ENCODE measurements around the gene IREB2.

The IREB2 gene

DNA sequence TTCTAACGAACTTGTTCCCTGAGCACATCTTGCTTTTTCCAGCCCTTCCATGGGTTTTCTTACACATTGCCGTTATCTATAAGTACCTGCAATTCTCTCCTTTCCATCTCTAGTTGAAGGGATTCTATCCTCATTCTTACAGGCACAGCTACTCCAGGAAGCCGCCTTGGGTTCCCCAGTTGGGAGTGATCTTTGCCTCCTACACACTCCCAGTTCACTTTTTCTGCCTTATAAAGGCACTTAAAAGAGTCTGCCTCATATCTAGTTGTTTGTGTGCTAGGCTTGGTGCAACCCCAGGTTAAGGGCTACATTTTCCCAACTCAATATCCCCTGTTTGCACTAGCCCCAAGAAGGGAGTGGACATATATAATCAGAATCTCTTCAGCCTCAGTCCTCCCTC is 44.0 kb upstream of the IREB2 start:
- Histone ChIP-seq H4K20me1 (ENCODE audit: insufficient read depth) (no peaks in the 10 kb centered on the region), H3K27me3 (ENCODE audit: insufficient read depth, low read depth) (no peaks in the 10 kb centered on the region), H3K4me3 (IDR thresholded peaks at IDR 0.05; ENCODE audit: insufficient read depth, low read depth, low read length) (no peak overlapping the region), H2AFZ (ENCODE audit: low read depth) (no peak overlapping the region), H3K36me3 (ENCODE audit: insufficient read depth) (no peaks in the 10 kb centered on the region), H3K9ac (no peak overlapping the region), H3K79me2 (ENCODE audit: insufficient read depth, low read depth) (no peaks in the 10 kb centered on the region), H3K4me1 (ENCODE audit: low read depth, poor library complexity, severe bottlenecking) (no peaks in the 10 kb centered on the region), H3K4me2 (no peak overlapping the region), H3K27ac (no peak overlapping the region)
- TF ChIP-seq, protein P1, sequence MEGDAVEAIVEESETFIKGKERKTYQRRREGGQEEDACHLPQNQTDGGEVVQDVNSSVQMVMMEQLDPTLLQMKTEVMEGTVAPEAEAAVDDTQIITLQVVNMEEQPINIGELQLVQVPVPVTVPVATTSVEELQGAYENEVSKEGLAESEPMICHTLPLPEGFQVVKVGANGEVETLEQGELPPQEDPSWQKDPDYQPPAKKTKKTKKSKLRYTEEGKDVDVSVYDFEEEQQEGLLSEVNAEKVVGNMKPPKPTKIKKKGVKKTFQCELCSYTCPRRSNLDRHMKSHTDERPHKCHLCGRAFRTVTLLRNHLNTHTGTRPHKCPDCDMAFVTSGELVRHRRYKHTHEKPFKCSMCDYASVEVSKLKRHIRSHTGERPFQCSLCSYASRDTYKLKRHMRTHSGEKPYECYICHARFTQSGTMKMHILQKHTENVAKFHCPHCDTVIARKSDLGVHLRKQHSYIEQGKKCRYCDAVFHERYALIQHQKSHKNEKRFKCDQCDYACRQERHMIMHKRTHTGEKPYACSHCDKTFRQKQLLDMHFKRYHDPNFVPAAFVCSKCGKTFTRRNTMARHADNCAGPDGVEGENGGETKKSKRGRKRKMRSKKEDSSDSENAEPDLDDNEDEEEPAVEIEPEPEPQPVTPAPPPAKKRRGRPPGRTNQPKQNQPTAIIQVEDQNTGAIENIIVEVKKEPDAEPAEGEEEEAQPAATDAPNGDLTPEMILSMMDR (conservative IDR thresholded peaks at IDR 0.05; ENCODE audit: low read depth, low read length), result no peak

DNA sequence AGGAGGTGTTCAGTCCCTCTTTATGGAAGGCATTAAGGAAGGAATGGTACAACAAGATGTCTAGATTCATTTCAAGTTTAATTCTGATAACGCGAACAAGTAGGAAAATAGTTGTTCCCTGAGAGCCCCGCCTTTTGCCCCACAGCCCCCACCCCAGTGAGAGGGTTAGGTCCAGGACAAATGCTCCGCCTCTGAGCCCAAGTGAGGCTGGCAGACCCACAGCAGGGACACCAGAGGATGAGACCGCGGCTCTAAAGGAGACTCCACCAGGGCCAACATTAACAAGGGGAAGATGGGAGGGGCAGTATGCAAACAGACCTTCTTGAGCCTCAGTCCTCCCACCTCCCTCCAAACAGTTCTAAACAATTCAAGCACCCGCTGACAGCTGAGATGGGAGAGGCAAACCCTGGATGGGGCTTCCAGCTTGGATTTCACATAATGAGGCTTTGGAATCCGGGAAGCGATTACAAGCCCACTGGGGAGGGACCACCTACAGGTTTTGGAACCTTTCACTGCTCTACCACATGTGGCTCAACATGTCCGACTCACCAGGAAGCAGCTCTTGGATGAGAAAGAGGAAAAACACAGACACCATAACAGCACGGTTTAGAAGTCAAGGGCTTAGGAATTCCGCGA is 42.9 kb upstream of the IREB2 start:
- Histone ChIP-seq H3K36me3 (ENCODE audit: insufficient read depth) (no peaks in the 10 kb centered on the region), H2AFZ (ENCODE audit: low read depth) (no peak overlapping the region), H3K9ac (no peak overlapping the region), H3K4me2 (no peak overlapping the region), H3K4me3 (IDR thresholded peaks at IDR 0.05; ENCODE audit: insufficient read depth, low read depth, low read length) (no peak overlapping the region), H3K4me1 (ENCODE audit: low read depth, poor library complexity, severe bottlenecking) (no peaks in the 10 kb centered on the region), H3K27me3 (ENCODE audit: insufficient read depth, low read depth) (no peaks in the 10 kb centered on the region), H3K79me2 (ENCODE audit: insufficient read depth, low read depth) (no peaks in the 10 kb centered on the region), H4K20me1 (ENCODE audit: insufficient read depth) (no peaks in the 10 kb centered on the region), H3K27ac (no peak overlapping the region)
- TF ChIP-seq, protein P1 (conservative IDR thresholded peaks at IDR 0.05; ENCODE audit: low read depth, low read length), result no peak

DNA sequence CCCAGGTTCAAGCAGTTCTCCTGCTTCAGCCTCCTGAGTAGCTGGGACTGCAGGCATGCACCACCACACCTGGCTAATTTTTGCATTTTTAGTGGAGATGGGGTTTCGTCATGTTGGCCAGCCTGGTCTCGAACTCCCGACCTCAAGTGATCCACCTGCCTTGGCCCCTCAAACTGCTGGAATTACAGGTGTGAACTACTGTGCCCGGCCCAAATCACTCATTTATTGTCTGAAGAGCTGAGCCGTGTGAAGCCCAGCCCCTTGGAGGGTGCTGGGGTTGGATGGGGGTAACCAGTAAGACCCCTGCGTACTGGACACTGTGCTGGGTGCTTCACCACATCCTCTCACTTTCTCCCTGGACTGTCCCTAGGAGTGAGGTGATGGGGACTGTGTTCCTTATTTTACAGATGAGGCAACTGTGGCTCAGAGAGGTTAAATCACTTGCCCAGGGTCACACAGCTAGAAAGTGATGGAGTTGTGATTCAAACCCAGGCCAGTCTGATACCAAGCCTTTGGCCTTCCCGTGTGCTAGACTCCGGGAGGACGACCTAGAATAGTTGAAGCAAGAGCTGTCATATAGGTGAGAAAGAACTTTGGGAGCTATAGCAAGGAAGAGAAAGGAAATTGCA is 41.7 kb upstream of the IREB2 start:
- H3K4me2 ChIP-seq, result no peak overlapping the region
- no peak overlapping the region for H3K27ac ChIP-seq
- no peaks in the 10 kb centered on the region for H3K27me3 ChIP-seq (ENCODE audit: insufficient read depth, low read depth)
- no peak overlapping the region for H3K4me3 ChIP-seq (IDR thresholded peaks at IDR 0.05; ENCODE audit: insufficient read depth, low read depth, low read length)
- no peak overlapping the region for H3K9ac ChIP-seq
- no peaks in the 10 kb centered on the region for H3K4me1 ChIP-seq (ENCODE audit: low read depth, poor library complexity, severe bottlenecking)
- no peaks in the 10 kb centered on the region for H3K36me3 ChIP-seq (ENCODE audit: insufficient read depth)
- TF ChIP-seq, protein P1 (conservative IDR thresholded peaks at IDR 0.05; ENCODE audit: low read depth, low read length), result no peak
- no peaks in the 10 kb centered on the region for H4K20me1 ChIP-seq (ENCODE audit: insufficient read depth)
- H2AFZ ChIP-seq (ENCODE audit: low read depth), result no peak overlapping the region
- H3K79me2 ChIP-seq (ENCODE audit: insufficient read depth, low read depth), result no peaks in the 10 kb centered on the region

DNA sequence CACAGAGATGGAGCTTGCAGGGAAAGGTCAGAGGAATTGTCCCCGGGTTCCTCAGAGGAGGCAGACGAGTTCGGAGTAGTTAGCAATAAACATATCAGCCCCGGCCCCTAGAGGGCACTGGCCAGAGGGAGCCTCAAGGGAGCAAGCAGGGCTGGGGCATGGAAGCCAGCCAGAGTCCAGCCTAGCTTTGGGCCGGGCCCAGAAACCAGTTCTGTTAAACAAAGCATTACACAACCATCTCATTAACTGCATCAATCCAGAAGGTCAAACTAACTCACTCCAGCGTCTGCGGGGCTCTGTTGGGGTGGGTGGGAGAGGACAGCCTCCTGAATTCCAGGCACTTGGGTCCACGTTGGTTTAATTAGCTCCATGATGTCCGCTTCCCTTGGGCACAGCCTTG is 41.0 kb upstream of the IREB2 start:
- Histone ChIP-seq H3K4me3 (IDR thresholded peaks at IDR 0.05; ENCODE audit: insufficient read depth, low read depth, low read length) (no peak overlapping the region), H3K4me1 (ENCODE audit: low read depth, poor library complexity, severe bottlenecking) (no peaks in the 10 kb centered on the region), H3K9ac (no peak overlapping the region), H3K79me2 (ENCODE audit: insufficient read depth, low read depth) (no peaks in the 10 kb centered on the region), H3K36me3 (ENCODE audit: insufficient read depth) (no peaks in the 10 kb centered on the region), H2AFZ (ENCODE audit: low read depth) (no peak overlapping the region), H3K4me2 (no peak overlapping the region), H3K27ac (no peak overlapping the region), H3K27me3 (ENCODE audit: insufficient read depth, low read depth) (no peaks in the 10 kb centered on the region), H4K20me1 (ENCODE audit: insufficient read depth) (no peaks in the 10 kb centered on the region)
- TF ChIP-seq, protein P1 (conservative IDR thresholded peaks at IDR 0.05; ENCODE audit: low read depth, low read length), result no peak
